Natural killer cell (primary cell): ENCODE data around the gene KDM5A. TPM values are rescaled to one million over a fixed set of nuclear protein-coding genes. Genes with fewer than 3 reads are reported as not detected.

Experiments used
- ATAC-seq, 3 donors: fragments of 150-1000 bp in 2 of 3; fragments of 200-7000 bp in 1 of 3; cut with Tn5 transposase; 1 replicate in 1 of 3; 2 replicates in 2 of 3; pipeline ENCODE4 v1.10.0; 2021; ENCODE audit warnings: mild to moderate bottlenecking in 2 of 3, moderate library complexity in 2 of 3
- DNase-seq, 2 donors: peaks; one replicate each; pipeline versions ENCODE4 v3.0.0 to v3.0.0-alpha.2; 2013 to 2021; ENCODE audit warnings: mixed read lengths in 1 of 2
- H3K27ac ChIP-seq: one replicate; pipeline ENCODE4 v1.5.1; 2013; ENCODE audit warnings: mild to moderate bottlenecking, low read length
- H3K27me3 ChIP-seq: one replicate; pipeline ENCODE4 v1.6.1; 2013; ENCODE audit warnings: low read length; ENCODE audit not compliant: control insufficient read depth, insufficient read depth
- H3K36me3 ChIP-seq: one replicate; pipeline ENCODE4 v1.6.1; 2013; ENCODE audit warnings: low read length; ENCODE audit not compliant: control insufficient read depth, insufficient read depth
- H3K4me1 ChIP-seq: one replicate; pipeline ENCODE4 v1.6.1; 2013; ENCODE audit warnings: low read length; ENCODE audit not compliant: control insufficient read depth, insufficient read depth
- H3K4me3 ChIP-seq: one replicate; pipeline ENCODE4 v1.5.1; 2013; ENCODE audit warnings: low read length
- H3K9me3 ChIP-seq: one replicate; pipeline ENCODE4 v1.6.1; 2013; ENCODE audit warnings: low read length; ENCODE audit not compliant: control insufficient read depth, insufficient read depth
- H3K27ac Mint-ChIP-seq, 2 donors: one replicate each; pipeline ENCODE4 v1.8.0; 2022; ENCODE audit warnings: mild to moderate bottlenecking in 2 of 2, mixed read lengths in 2 of 2, moderate library complexity in 1 of 2
- H3K27me3 Mint-ChIP-seq, 2 donors: one replicate each; pipeline ENCODE4 v1.8.0; 2022; ENCODE audit warnings: low read depth in 2 of 2, mixed read lengths in 2 of 2
- H3K36me3 Mint-ChIP-seq: one replicate; pipeline ENCODE4 v1.8.0; 2022; ENCODE audit warnings: mixed read lengths
- H3K4me1 Mint-ChIP-seq, 2 donors: one replicate each; pipeline ENCODE4 v1.8.0; 2022; ENCODE audit warnings: mixed read lengths in 2 of 2
- H3K4me3 Mint-ChIP-seq: one replicate; pipeline ENCODE4 v1.8.0; 2022; ENCODE audit warnings: mild to moderate bottlenecking, moderate library complexity, mixed read lengths
- H3K9me3 Mint-ChIP-seq, 2 donors: one replicate each; pipeline ENCODE4 v1.8.0; 2022; ENCODE audit warnings: mixed read lengths in 2 of 2
- WGBS: methylation state at CpG from one replicate; pipeline ENCODE4 v1.1.7; 2013; ENCODE audit warnings: missing lambda C conversion rate; ENCODE audit not compliant: insufficient coverage; 5-methylcytosine and 5-hydroxymethylcytosine counted together
- intact Hi-C: fragments of 100-400 bp; cut with micrococcal nuclease; formaldehyde crosslinking; loops from one replicate; pipeline ENCODE4 v1.14.2; 2022
- total RNA-seq, 4 donors: library from RNA; stranded (reverse); fragments of 120-200 nt in 1 of 4; gene quantifications; one replicate each; pipeline versions ENCODE4 v1.2.3 to v1.2.4, GENCODE V29; 2013 to 2022
- TF ChIP-seq, protein P1 (sequence below): fragments of 200-600 bp; IDR thresholded peaks from one replicate; pipeline ENCODE4 v1.8.0; 2022; ENCODE audit warnings: antibody characterized with exemption

The KDM5A gene
- total RNA-seq, 3 donors from 2014 or later (not counting 1 experiment from before 2014, with no cell fraction given), result 175 to 194 (median 184) TPM

GRCh38 chr12:295132-295531 lies 94.0 kb downstream of the KDM5A start:
- peaks cover 36 to 40% of the 10 kb centered on the region in 2 donors for H3K4me1 Mint-ChIP-seq
- H3K27me3 ChIP-seq, result no peaks in the 10 kb centered on the region

DNA sequence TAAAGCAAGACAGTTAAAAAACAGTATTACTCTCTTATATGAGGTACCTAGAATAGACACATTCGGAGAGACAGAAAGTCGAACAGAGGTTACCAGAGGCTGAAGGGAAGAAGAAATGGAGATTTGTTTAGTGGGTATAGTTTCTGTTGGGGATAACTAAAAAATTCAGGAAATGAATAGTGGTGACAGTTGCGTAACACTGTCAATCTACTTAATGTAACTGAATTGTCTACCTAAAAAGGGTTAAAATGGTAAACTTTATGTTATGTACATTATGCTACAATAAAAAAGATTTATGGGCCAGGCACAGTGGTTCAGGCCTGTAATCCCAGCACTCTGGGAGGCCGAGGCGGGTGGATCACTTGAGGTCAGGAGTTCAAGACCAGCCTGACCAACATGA lies 95.9 kb downstream of the KDM5A start:
- no peak for DNase-seq
- H3K27ac ChIP-seq, result no peak overlapping the region
- TF ChIP-seq, protein P1, sequence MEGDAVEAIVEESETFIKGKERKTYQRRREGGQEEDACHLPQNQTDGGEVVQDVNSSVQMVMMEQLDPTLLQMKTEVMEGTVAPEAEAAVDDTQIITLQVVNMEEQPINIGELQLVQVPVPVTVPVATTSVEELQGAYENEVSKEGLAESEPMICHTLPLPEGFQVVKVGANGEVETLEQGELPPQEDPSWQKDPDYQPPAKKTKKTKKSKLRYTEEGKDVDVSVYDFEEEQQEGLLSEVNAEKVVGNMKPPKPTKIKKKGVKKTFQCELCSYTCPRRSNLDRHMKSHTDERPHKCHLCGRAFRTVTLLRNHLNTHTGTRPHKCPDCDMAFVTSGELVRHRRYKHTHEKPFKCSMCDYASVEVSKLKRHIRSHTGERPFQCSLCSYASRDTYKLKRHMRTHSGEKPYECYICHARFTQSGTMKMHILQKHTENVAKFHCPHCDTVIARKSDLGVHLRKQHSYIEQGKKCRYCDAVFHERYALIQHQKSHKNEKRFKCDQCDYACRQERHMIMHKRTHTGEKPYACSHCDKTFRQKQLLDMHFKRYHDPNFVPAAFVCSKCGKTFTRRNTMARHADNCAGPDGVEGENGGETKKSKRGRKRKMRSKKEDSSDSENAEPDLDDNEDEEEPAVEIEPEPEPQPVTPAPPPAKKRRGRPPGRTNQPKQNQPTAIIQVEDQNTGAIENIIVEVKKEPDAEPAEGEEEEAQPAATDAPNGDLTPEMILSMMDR, result no peak
- H3K27ac Mint-ChIP-seq, result peak overlapping the region; percentile 11 to 30
- H3K4me3 ChIP-seq, result no peak overlapping the region
- peaks cover 18 to 30% of the 10 kb centered on the region in 2 donors for H3K4me1 Mint-ChIP-seq
- H3K27me3 ChIP-seq, result no peaks in the 10 kb centered on the region
- H3K36me3 ChIP-seq, result peaks cover 71% of the 10 kb centered on the region
- intact Hi-C loops, result no loop called here
- WGBS, result 98% methylated on average over 5 of the region's 5 CpGs
- no peaks in the 10 kb centered on the region for H3K4me1 ChIP-seq
- peaks cover 35% of the 10 kb centered on the region for H3K36me3 Mint-ChIP-seq
- H3K4me3 Mint-ChIP-seq, result no peak overlapping the region
- H3K9me3 ChIP-seq, result no peaks in the 10 kb centered on the region
- no peak for ATAC-seq
- H3K9me3 Mint-ChIP-seq, result no peaks in the 10 kb centered on the region
- H3K27me3 Mint-ChIP-seq, result no peaks in the 10 kb centered on the region

More at GRCh38 chr12:295132-295531, 94.0 kb downstream of the KDM5A start:
- Histone ChIP-seq H3K27ac (no peak overlapping the region), H3K4me1 (no peaks in the 10 kb centered on the region), H3K36me3 (peaks cover 71% of the 10 kb centered on the region), H3K9me3 (no peaks in the 10 kb centered on the region), H3K4me3 (no peak overlapping the region)
- H3K27me3 Mint-ChIP-seq, result no peaks in the 10 kb centered on the region
- no CpG with 5 or more reads among the region's 1 CpG for WGBS
- H3K9me3 Mint-ChIP-seq, result peaks cover 0 to 1% of the 10 kb centered on the region in 2 donors
- TF ChIP-seq, protein P1, result no peak
- H3K27ac Mint-ChIP-seq, result peak overlapping the region; percentile 8 to 51
- intact Hi-C loops, result no loop called here
- ATAC-seq, result no peak
- no peak for DNase-seq
- H3K4me3 Mint-ChIP-seq, result no peak overlapping the region
- H3K36me3 Mint-ChIP-seq, result peaks cover 35% of the 10 kb centered on the region

GRCh38 chr12:292186-292585 lies 96.9 kb downstream of the KDM5A start:
- H3K27me3 ChIP-seq, result no peaks in the 10 kb centered on the region
- H3K4me1 Mint-ChIP-seq, result peaks cover 28 to 41% of the 10 kb centered on the region in 2 donors
- H3K4me1 ChIP-seq, result no peaks in the 10 kb centered on the region
- H3K36me3 Mint-ChIP-seq, result peaks cover 35% of the 10 kb centered on the region
- H3K27ac Mint-ChIP-seq, result peak overlapping the region; percentile 11 to 30
- 100% methylated on average over 1 of the region's 1 CpG for WGBS
- intact Hi-C loops, result no loop called here
- H3K9me3 ChIP-seq, result no peaks in the 10 kb centered on the region
- H3K27me3 Mint-ChIP-seq, result no peaks in the 10 kb centered on the region
- H3K27ac ChIP-seq, result no peak overlapping the region
- H3K4me3 ChIP-seq, result no peak overlapping the region
- H3K4me3 Mint-ChIP-seq, result no peak overlapping the region
- ATAC-seq, result no peak
- TF ChIP-seq, protein P1, result no peak
- DNase-seq, result no peak
- H3K9me3 Mint-ChIP-seq, result no peaks in the 10 kb centered on the region
- peaks cover 65% of the 10 kb centered on the region for H3K36me3 ChIP-seq

- Mint-ChIP-seq H3K4me3 (no peak overlapping the region), H3K27me3 (no peaks in the 10 kb centered on the region), H3K9me3 (no peaks in the 10 kb centered on the region), H3K36me3 (peaks cover 35% of the 10 kb centered on the region), H3K4me1 (peaks cover 38 to 50% of the 10 kb centered on the region in 2 donors), H3K27ac (peak overlapping the region; percentile 27 to 37)
- ATAC-seq (no peak), DNase-seq (no peak)
- Histone ChIP-seq H3K36me3 (peaks cover 61% of the 10 kb centered on the region), H3K4me1 (no peaks in the 10 kb centered on the region), H3K4me3 (no peak overlapping the region), H3K9me3 (no peaks in the 10 kb centered on the region), H3K27me3 (no peaks in the 10 kb centered on the region), H3K27ac (no peak overlapping the region)
- intact Hi-C loops, result no loop called here
- TF ChIP-seq, protein P1, result no peak
- no CpG with 5 or more reads among the region's 1 CpG for WGBS
Measured at GRCh38 chr12:291153-291723, 97.9 kb downstream of the KDM5A start.
